GM21737 (cell line): ENCODE measurements around the gene SUPT4H1.

Source experiments
- ATAC-seq: cut with Tn5 transposase; IDR thresholded peaks from one replicate; pipeline ENCODE4 v1.9.1; 2021; ENCODE audit warnings: mild to moderate bottlenecking, moderate library complexity; ENCODE audit not compliant: unreplicated experiment

Gene SUPT4H1

GRCh38 chr17:58365185-58365979 is 13.4 kb upstream of the SUPT4H1 start:
- no peak for ATAC-seq

GRCh38 chr17:58364270-58364942 is 12.4 kb upstream of the SUPT4H1 start:
- ATAC-seq = no peak

GRCh38 chr17:58363457-58364185 is 11.6 kb upstream of the SUPT4H1 start:
- no peak for ATAC-seq

GRCh38 chr17:58362368-58363014 is 10.5 kb upstream of the SUPT4H1 start:
- ATAC-seq = no peak

GRCh38 chr17:58360296-58361063 is 8.5 kb upstream of the SUPT4H1 start:
- ATAC-seq = no peak

- no peak for ATAC-seq
These were observed 6.6 kb upstream of the SUPT4H1 start for GRCh38 chr17:58358408-58359172.

GRCh38 chr17:58357312-58358297 is 5.6 kb upstream of the SUPT4H1 start:
- ATAC-seq = no peak

GRCh38 chr17:58356231-58356630 is 4.2 kb upstream of the SUPT4H1 start:
- ATAC-seq = no peak

- ATAC-seq = no peak
These were observed 2.7 kb upstream of the SUPT4H1 start for GRCh38 chr17:58354541-58355216.

GRCh38 chr17:58353389-58353825 is 1.4 kb upstream of the SUPT4H1 start:
- no peak for ATAC-seq

- ATAC-seq = no peak
These were observed 791 bp upstream of the SUPT4H1 start for GRCh38 chr17:58352596-58353388.

- no peak for ATAC-seq
These were observed 819 bp downstream of the SUPT4H1 start for GRCh38 chr17:58351182-58351581.

- ATAC-seq = no peak
These were observed 4.0 kb downstream of the SUPT4H1 start for GRCh38 chr17:58348038-58348437.

- ATAC-seq = no peak
These were observed 6.5 kb downstream of the SUPT4H1 start for GRCh38 chr17:58345500-58345899.

- ATAC-seq = peak; percentile 36
These were observed 7.2 kb downstream of the SUPT4H1 start for GRCh38 chr17:58344791-58345157.

GRCh38 chr17:58344047-58344790 is 7.8 kb downstream of the SUPT4H1 start:
- peak; percentile 73 for ATAC-seq
